CD4-positive, alpha-beta T cell treated with Interleukin-17A for 4 hours (primary cell): ENCODE measurements around the gene GRIN2D.

Source experiments
- DNase-seq: peaks from one replicate; pipeline ENCODE4 v3.0.0-alpha.2; 2020; ENCODE audit warnings: mixed read lengths

The GRIN2D gene

DNA sequence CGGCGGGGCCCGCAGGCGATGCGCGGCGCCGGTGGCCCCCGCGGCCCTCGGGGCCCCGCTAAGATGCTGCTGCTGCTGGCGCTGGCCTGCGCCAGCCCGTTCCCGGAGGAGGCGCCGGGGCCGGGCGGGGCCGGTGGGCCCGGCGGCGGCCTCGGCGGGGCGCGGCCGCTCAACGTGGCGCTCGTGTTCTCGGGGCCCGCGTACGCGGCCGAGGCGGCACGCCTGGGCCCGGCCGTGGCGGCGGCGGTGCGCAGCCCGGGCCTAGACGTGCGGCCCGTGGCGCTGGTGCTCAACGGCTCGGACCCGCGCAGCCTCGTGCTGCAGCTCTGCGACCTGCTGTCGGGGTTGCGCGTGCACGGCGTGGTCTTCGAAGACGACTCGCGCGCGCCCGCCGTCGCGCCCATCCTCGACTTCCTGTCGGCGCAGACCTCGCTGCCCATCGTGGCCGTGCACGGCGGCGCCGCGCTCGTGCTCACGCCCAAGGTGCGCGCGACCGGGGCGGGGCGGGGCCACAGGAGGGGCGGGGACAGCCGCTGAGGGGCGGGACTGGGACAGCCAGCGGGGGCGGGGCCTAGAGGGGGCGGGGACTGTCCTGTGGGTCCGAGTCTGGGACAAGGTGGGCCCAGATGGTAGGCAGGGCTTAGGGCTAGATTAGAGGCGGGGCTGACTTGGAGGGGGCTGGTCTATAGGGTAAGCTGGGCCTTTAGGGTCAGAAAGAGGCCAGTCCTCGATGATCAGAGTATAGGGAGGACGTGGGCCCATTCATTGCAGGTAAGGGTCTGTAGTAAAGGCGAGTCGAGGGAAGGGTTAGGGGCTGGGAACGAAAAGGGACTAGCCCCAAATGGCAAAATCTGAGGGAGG lies 5.1 kb downstream of the GRIN2D start:
- peak; percentile 85 for DNase-seq

DNA sequence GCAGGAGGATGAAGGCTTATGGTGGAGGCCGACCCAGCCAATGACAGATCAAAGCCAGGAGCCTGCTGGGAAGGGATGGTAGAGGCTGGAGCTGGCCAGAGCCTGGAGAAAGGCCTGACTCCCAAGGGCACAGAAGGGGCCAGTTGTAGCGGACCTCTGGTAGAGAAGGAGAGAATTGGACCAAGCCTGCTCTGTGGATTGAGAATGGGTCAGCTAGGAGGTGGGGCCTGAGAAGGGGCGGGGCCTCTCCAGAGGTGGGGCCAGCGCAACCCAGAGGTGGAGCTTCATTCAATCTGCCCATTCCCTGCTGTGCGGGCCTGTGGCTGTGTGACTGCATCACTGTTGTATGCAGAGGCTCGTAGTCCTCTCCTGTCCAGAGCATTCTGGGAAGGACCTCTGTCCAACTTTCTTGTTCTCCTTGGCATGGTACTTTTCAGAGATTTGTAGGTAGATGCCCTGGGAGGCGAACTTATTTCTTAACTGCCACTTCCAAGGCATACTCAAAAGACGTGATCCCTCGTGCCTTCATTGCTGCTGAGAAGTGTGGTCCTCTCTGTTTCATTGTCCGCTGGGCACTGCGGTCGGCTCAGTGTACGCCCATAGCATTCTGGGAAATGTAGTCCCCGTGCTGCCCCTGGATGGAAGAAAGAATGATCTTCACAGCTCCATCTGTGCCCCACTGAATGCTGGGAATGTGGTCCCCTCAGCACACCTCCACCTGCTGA lies 6.7 kb downstream of the GRIN2D start:
- DNase-seq = peak; percentile 40

GRCh38 chr19:48401287-48401686 lies 7.8 kb downstream of the GRIN2D start:
- DNase-seq = no peak

- DNase-seq = peak; percentile 54
These were observed 10.1 kb downstream of the GRIN2D start for GRCh38 chr19:48403606-48404005.

DNA sequence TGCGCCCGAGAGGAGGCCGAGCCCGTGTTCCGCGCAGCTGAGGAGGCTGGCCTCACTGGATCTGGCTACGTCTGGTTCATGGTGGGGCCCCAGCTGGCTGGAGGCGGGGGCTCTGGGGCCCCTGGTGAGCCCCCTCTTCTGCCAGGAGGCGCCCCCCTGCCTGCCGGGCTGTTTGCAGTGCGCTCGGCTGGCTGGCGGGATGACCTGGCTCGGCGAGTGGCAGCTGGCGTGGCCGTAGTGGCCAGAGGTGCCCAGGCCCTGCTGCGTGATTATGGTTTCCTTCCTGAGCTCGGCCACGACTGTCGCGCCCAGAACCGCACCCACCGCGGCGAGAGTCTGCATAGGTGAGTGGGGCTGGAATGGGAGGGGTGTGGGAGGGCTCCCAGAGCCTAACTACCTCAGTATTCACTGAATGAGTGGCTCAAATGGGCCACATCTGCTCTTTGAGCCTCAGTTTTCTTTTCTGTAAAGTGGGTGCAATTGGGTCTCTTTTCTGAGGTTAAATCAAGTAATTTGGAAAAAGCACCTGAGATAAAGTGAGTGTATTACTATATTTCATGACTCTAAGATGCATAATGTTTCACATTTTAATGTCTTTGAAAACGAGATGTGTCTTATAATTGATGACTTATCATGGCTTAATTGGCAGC lies 11.7 kb downstream of the GRIN2D start:
- no peak for DNase-seq

- no peak for DNase-seq
These were observed 12.4 kb downstream of the GRIN2D start for GRCh38 chr19:48405850-48406249.

GRCh38 chr19:48413879-48414587 lies 20.6 kb downstream of the GRIN2D start:
- no peak for DNase-seq

DNA sequence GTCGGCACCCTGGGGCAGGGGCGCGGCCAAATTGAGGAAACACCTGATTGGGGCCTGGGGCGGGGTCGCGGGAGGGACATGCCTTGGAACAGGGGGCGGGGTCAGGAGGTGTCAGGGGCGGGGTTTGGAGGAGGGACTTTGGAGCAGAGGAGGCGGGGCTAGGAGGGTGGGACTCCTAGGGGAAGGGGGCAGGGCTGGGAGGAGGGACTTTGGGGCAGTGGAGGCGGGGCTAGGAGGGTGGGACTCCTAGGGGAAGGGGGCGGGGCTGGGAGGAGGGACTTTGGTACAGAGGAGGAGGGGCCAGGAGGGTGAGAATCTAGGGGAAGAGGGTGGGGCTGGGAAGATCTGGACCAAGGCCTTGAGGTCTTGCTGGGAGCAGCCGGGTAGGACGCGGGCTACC lies 21.9 kb downstream of the GRIN2D start:
- DNase-seq = peak; percentile 80

DNA sequence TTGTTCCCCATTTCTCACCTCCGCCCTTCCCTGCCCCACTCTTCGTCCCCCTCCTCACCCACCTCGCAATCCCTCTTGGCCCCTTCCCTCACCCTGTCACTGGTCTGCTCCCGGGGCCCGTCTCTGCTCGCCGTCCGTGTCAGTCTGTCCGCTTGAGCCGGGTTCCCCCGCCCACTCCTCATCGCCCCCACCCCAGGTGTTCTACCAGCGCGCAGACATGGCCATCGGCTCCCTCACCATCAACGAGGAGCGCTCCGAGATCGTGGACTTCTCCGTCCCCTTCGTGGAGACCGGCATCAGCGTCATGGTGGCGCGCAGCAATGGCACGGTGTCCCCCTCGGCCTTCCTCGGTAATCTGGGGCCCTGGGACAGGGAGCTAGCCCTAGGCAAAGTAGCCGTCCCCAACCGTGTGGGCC lies 22.3 kb downstream of the GRIN2D start:
- no peak for DNase-seq

GRCh38 chr19:48417421-48417820 lies 24.0 kb downstream of the GRIN2D start:
- no peak for DNase-seq

DNA sequence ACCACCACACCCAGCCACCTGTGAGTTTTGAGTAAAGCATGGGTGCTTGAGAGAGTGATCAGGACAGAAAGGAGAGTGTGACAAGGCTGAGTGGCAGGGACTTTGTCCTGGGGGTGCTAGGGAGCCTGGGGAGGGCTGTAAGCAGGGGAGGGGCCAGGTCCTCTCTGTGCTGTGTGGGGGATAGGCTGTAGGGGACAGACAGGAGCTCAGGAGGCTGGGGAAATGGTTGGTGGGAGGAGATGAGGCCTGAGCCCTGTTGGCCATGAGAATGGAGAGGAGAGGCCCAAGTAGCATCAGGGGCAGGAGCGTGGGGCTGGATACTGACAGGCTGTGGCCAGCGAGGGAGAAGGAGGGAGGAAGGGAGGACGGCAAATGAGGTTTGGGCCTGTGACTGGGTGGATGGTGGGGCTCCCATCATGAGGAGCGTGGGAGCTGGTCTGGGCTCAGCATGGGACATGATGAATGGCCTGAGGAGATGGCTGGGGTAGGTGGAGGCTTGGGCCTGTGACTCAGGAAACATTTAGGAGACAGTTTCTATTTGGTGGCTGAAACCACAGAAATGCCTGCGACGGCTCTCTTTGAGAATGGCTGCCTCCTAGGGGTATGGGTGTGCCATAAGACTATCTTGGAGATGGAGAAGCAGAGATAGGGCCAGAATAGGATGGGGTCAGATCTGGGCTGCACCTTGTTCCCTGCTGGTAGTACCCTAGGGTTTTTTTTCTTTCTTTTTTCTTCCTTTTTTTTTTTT lies 25.0 kb downstream of the GRIN2D start:
- DNase-seq = no peak

- peak; percentile 78 for DNase-seq
These were observed 25.9 kb downstream of the GRIN2D start for GRCh38 chr19:48419158-48419920.

DNA sequence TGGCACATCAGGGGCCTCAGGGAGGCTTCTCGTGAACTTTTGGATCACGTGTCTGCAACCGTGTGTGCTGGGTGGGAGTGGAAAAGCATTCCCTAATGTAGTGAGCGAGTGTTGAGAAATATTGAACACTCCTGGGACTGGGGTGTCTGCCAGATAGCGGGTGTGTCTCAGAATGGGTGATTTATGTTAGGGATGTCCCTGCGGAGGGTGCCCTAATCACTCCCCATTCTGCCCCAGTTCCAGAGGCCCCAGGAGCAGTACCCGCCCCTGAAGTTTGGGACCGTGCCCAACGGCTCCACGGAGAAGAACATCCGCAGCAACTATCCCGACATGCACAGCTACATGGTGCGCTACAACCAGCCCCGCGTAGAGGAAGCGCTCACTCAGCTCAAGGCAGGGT lies 28.1 kb downstream of the GRIN2D start:
- no peak for DNase-seq

- no peak for DNase-seq
These were observed 31.3 kb downstream of the GRIN2D start for GRCh38 chr19:48424694-48425219.

- DNase-seq = no peak
These were observed 35.2 kb downstream of the GRIN2D start for GRCh38 chr19:48428670-48429069.

DNA sequence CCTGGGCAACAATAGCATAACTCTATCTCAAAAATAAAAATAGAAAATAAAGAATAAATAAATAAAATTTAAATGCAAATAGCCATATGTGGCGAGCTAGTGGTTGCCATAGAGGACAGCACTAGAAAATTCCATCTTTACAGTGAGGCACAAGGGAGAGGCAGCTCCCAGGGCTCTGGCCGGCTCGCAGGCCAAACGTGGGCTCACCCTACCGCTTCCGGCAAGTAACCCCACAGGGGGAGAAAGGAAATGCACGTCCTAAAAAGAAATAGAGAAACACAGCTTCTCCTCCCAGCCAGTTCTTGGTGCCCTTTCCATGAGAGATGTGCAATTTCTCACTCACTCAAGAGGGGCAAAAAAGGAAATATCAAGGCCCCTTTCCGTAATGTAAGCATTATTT lies 39.9 kb downstream of the GRIN2D start:
- DNase-seq = no peak

DNA sequence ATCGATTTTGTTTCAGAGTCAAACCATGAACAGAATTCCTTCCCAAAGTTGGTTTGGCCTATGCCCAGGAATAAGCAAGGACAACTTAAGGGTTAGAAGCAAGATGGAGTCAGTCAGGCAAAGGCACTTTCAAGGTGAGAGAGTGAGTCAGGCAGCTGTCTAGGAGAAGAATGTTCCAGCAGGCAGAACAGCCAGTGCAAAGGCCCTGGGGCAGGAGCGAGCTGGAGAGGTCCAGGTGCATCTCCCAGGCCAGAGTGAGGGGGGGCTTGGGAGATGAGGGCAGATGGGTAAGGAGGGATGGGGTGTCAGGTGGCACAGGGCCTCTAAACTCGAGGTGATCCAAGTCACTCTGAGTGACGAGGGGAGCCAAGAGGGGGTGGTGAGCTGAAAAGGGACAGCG lies 43.1 kb downstream of the GRIN2D start:
- no peak for DNase-seq

DNA sequence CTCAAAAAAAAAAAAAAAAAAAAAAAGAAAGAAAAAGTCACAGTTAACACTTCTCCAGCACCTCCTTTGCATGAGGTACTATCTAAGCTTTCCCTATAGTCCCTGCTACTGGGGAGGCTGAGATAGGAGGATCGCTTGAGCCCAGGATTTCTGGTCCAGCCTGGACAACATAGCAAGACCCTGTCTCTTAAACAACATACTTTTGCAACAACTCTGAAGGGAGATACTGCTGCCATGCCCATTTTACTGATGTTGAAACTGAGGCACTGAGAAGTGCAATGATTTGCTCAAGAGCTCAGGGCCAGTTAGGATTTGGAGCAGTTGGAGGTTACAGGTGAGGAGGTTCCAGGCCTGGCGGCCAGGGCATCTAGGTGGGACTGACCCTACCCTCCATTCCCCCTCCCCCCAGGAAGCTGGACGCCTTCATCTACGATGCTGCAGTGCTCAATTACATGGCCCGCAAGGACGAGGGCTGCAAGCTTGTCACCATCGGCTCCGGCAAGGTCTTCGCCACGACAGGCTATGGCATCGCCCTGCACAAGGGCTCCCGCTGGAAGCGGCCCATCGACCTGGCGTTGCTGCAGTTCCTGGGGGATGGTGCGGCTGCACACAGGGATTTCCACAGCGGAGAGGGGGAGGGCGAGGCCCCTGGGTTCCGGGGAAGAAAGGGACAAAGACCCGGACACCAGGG lies 48.0 kb downstream of the GRIN2D start:
- no peak for DNase-seq

- no peak for DNase-seq
These were observed 48.9 kb downstream of the GRIN2D start for GRCh38 chr19:48442116-48443035.
